Activated T-cell treated with anti-CD3 and anti-CD28 coated beads, Interleukin-2, amount 50 U/mL, for 4 hours (primary cell): ENCODE measurements around the gene SHMT2. TPM values are rescaled to one million over a fixed set of nuclear protein-coding genes. Genes with fewer than 3 reads are reported as not detected.
"Not testable (repeated sequence)": the region's sequence is repeated elsewhere in the genome, so short reads cannot be mapped to it uniquely, and the experiment has no call there.

Source experiments
- ATAC-seq, 2 donors: fragments of 200-7000 bp; cut with Tn5 transposase; one replicate each; pipeline ENCODE4 v1.10.0; 2021
- DNase-seq: peaks from one replicate; pipeline ENCODE4 v3.0.0-alpha.2; 2020
- H3K27me3 Mint-ChIP-seq: one replicate; pipeline ENCODE4 v1.8.0; 2021; ENCODE audit warnings: low read depth, mixed read lengths
- H3K36me3 Mint-ChIP-seq: one replicate; pipeline ENCODE4 v1.8.0; 2022; ENCODE audit warnings: mixed read lengths; ENCODE audit not compliant: insufficient read depth
- H3K4me1 Mint-ChIP-seq: one replicate; pipeline ENCODE4 v1.8.0; 2021; ENCODE audit warnings: low read depth, mixed read lengths
- H3K4me3 Mint-ChIP-seq: one replicate; pipeline ENCODE4 v1.8.0; 2021; ENCODE audit warnings: mild to moderate bottlenecking, moderate library complexity, mixed read lengths
- H3K9me3 Mint-ChIP-seq: one replicate; pipeline ENCODE4 v1.8.0; 2021; ENCODE audit warnings: mixed read lengths
- total RNA-seq, 3 donors: library from RNA; stranded (reverse); gene quantifications; one replicate each; pipeline ENCODE4 v1.2.1, GENCODE V29; 2021

The SHMT2 gene
- total RNA-seq, 3 donors from 2014 or later, result 373 to 414 (median 383) TPM

DNA sequence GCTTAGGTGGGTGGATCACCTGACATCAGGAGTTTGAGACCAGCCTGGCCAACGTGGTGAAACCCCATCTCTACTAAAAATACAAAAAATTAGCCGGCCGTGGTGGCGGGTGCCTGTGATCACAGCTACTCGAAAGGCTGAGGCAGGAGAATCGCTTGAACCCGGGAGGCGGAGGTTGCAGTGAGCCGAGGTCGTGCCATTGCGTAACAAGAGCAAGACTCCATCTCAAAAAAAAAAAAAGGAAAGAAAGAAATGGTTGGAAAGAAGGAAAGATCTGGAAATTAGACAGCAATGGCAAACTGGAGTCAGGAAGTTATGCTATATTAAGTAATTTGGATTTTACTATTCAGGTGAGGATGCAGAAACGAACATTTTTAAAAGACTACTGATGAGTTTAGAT, 52.6 kb downstream of the SHMT2 start:
- not testable (repeated sequence) for H3K9me3 Mint-ChIP-seq, H3K4me3 Mint-ChIP-seq, DNase-seq, ATAC-seq, H3K27me3 Mint-ChIP-seq
- Mint-ChIP-seq H3K36me3 (peaks cover 39% of the 10 kb centered on the region), H3K4me1 (peaks cover 24% of the 10 kb centered on the region)

Other genes with a start within 250 kb of the SHMT2 start
- 10 to 100 TPM in 1 of 3 donors, 1 to 10 TPM in 2; 9.5 to 10.6 (median 9.7) TPM for gene ZBTB39, start 223.2 kb upstream of the SHMT2 start, total RNA-seq
- under 1 TPM in 1 of 3 donors, not detected in 2; 0.43 TPM for gene TAC3, start 213.2 kb upstream of the SHMT2 start, total RNA-seq
- gene MYO1A, start 179.6 kb upstream of the SHMT2 start, total RNA-seq, result 1 to 10 TPM in 1 of 3 donors, under 1 TPM in 2; 0.38 to 1.0 (median 0.71) TPM
- gene NEMP1, start 150.9 kb upstream of the SHMT2 start, total RNA-seq, result 10 to 100 TPM; 39.1 to 47.5 (median 42.5) TPM
- gene NAB2, start 140.6 kb upstream of the SHMT2 start, total RNA-seq, result 10 to 100 TPM; 51.3 to 54.6 (median 52.8) TPM
- 100 to 1,000 TPM; 312 to 340 (median 339) TPM for gene STAT6, start 118.3 kb upstream of the SHMT2 start, total RNA-seq
- 1 to 10 TPM in 2 of 3 donors, under 1 TPM in 1; 0.98 to 1.1 (median 1.0) TPM for gene LRP1, start 101.2 kb upstream of the SHMT2 start, total RNA-seq
- not detected for gene LRP1-AS, start 82.1 kb upstream of the SHMT2 start, total RNA-seq
- under 1 TPM in 2 of 3 donors, not detected in 1; 0.20 to 0.24 TPM for gene NXPH4, start 12.9 kb upstream of the SHMT2 start, total RNA-seq
- 1 to 10 TPM; 1.4 to 2.2 (median 1.7) TPM for gene STAC3, start 21.5 kb downstream of the SHMT2 start, total RNA-seq
- 10 to 100 TPM; 21.9 to 25.2 (median 22.3) TPM for gene R3HDM2, start 201.3 kb downstream of the SHMT2 start, total RNA-seq
- gene INHBC, start 205.1 kb downstream of the SHMT2 start, total RNA-seq, result under 1 TPM in 2 of 3 donors, not detected in 1; 0.14 to 0.15 TPM
- under 1 TPM in 2 of 3 donors, not detected in 1; 0.24 to 0.27 TPM for gene INHBE, start 225.6 kb downstream of the SHMT2 start, total RNA-seq
- gene GLI1, start 230.1 kb downstream of the SHMT2 start, total RNA-seq, result 1 to 10 TPM in 1 of 3 donors, under 1 TPM in 2; 0.46 to 1.7 (median 0.65) TPM